Hindlimb muscle (tissue), 1 donor: ENCODE data around the gene VWA7. TPM values are rescaled to one million over a fixed set of nuclear protein-coding genes. Genes with fewer than 3 reads are reported as not detected.
"Not testable (repeated sequence)": the region's sequence is repeated elsewhere in the genome, so short reads cannot be mapped to it uniquely, and the experiment has no call there.

Source experiments
- DNase-seq: peaks from one replicate; pipeline ENCODE4 v3.0.0-alpha.2; 2013
- polyA plus RNA-seq: library from polyadenylated mRNA; unstranded; fragments of 120-200 nt; gene quantifications from one replicate; pipeline ENCODE4 v1.2.1, GENCODE V29; 2013; ENCODE audit not compliant: insufficient read length

VWA7 gene, protein sequence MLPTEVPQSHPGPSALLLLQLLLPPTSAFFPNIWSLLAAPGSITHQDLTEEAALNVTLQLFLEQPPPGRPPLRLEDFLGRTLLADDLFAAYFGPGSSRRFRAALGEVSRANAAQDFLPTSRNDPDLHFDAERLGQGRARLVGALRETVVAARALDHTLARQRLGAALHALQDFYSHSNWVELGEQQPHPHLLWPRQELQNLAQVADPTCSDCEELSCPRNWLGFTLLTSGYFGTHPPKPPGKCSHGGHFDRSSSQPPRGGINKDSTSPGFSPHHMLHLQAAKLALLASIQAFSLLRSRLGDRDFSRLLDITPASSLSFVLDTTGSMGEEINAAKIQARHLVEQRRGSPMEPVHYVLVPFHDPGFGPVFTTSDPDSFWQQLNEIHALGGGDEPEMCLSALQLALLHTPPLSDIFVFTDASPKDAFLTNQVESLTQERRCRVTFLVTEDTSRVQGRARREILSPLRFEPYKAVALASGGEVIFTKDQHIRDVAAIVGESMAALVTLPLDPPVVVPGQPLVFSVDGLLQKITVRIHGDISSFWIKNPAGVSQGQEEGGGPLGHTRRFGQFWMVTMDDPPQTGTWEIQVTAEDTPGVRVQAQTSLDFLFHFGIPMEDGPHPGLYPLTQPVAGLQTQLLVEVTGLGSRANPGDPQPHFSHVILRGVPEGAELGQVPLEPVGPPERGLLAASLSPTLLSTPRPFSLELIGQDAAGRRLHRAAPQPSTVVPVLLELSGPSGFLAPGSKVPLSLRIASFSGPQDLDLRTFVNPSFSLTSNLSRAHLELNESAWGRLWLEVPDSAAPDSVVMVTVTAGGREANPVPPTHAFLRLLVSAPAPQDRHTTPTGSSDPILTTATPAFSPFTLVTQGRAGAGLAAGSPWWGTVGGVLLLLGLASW
- polyA plus RNA-seq = 2.5 TPM

GRCh38 chr6:31776989-31777666 is at the start of gene VWA7:
Gene VWA7 (minus strand): TSS chr6:31777328. CDS start chr6:31776779, 549 bp downstream.
- DNase-seq = no peak

DNA sequence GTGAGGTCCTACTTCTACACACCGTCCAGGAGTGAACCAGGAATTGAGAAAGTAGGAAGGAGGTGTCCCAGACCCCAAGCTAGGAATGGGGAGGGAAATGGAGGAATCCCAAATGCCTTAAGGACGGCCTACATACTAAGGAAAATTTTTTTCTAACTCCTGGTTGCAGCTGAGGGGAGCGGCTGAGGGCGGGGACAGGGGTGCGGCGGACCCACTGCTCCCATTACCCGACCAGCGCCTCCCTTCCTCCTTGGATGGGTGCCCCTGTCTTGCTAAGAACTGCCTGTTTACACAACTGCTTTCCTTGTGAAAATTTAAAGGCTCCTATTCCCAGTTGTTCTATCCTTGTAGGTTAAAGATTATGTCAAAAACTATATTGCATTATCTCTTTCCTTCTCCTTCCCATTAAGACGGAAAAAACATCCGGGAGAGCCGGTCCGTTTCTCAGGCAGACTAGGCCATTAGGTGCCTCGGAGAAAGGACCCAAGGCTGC is 49.7 kb upstream of the VWA7 start:
- peak; percentile 94 for DNase-seq

GRCh38 chr6:31825553-31825952 is 48.4 kb upstream of the VWA7 start:
- DNase-seq = no peak

GRCh38 chr6:31823592-31824196 is 46.6 kb upstream of the VWA7 start:
- DNase-seq = not testable (repeated sequence)

- DNase-seq = peak; percentile 71
Observed at GRCh38 chr6:31822036-31822821, 45.1 kb upstream of the VWA7 start.

- peak; percentile 73 for DNase-seq
Observed at GRCh38 chr6:31821301-31822035, 44.3 kb upstream of the VWA7 start.

- not testable (repeated sequence) for DNase-seq
Observed at GRCh38 chr6:31820399-31820798, 43.3 kb upstream of the VWA7 start.

- DNase-seq = no peak
Observed at GRCh38 chr6:31819871-31820299, 42.8 kb upstream of the VWA7 start.

DNA sequence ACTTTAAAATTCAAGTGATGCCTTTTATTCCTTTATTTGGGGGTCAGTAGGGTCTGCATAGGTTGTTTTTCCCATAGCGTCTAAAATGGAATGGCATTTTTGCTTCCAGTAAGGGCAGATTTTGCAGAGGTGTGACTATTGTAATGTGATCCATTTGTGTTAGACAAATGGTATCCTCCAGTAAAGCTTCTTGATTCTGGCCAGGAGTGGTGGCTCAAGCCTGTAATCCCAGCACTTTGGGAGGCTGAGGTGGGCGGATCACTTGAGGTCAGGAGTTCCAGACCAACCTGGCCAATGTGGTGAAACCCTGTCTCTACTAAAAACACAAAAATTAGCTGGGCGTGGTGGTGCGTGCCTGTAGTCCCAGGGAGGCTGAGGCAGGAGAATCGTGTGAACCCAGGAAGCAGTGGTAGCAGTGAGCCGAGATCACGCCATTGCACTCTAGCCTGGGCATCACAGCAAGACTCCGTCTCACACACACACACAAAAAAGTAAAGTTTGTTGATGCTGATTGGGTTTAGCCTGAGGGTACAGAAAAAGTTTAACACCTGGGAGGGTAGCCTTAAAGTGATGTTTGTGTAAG is 40.9 kb upstream of the VWA7 start:
- not testable (repeated sequence) for DNase-seq

DNA sequence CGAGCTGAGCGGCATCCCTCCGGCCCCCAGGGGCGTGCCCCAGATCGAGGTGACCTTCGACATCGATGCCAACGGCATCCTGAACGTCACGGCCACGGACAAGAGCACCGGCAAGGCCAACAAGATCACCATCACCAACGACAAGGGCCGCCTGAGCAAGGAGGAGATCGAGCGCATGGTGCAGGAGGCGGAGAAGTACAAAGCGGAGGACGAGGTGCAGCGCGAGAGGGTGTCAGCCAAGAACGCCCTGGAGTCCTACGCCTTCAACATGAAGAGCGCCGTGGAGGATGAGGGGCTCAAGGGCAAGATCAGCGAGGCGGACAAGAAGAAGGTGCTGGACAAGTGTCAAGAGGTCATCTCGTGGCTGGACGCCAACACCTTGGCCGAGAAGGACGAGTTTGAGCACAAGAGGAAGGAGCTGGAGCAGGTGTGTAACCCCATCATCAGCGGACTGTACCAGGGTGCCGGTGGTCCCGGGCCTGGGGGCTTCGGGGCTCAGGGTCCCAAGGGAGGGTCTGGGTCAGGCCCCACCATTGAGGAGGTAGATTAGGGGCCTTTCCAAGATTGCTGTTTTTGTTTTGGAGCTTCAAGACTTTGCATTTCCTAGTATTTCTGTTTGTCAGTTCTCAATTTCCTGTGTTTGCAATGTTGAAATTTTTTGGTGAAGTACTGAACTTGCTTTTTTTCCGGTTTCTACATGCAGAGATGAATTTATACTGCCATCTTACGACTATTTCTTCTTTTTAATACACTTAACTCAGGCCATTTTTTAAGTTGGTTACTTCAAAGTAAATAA is 40.2 kb upstream of the VWA7 start:
- not testable (repeated sequence) for DNase-seq

GRCh38 chr6:31815025-31815838 is 38.1 kb upstream of the VWA7 start, which contains the start of the genes HSPA1A and HSPA1L:
Gene HSPA1A (plus strand): TSS chr6:31815543. CDS start chr6:31815757, 214 bp downstream.
Gene HSPA1L (minus strand): TSS chr6:31815283. CDS start chr6:31811972, 3,311 bp downstream.
- DNase-seq = peak; percentile 97

GRCh38 chr6:31814677-31815024 is 37.5 kb upstream of the VWA7 start:
- peak; percentile 98 for DNase-seq

- no peak for DNase-seq
Observed at GRCh38 chr6:31813465-31813849, 36.3 kb upstream of the VWA7 start.

- DNase-seq = no peak
Observed at GRCh38 chr6:31811645-31812044, 34.5 kb upstream of the VWA7 start.

- not testable (repeated sequence) for DNase-seq
Observed at GRCh38 chr6:31808599-31808998, 31.5 kb upstream of the VWA7 start.

DNA sequence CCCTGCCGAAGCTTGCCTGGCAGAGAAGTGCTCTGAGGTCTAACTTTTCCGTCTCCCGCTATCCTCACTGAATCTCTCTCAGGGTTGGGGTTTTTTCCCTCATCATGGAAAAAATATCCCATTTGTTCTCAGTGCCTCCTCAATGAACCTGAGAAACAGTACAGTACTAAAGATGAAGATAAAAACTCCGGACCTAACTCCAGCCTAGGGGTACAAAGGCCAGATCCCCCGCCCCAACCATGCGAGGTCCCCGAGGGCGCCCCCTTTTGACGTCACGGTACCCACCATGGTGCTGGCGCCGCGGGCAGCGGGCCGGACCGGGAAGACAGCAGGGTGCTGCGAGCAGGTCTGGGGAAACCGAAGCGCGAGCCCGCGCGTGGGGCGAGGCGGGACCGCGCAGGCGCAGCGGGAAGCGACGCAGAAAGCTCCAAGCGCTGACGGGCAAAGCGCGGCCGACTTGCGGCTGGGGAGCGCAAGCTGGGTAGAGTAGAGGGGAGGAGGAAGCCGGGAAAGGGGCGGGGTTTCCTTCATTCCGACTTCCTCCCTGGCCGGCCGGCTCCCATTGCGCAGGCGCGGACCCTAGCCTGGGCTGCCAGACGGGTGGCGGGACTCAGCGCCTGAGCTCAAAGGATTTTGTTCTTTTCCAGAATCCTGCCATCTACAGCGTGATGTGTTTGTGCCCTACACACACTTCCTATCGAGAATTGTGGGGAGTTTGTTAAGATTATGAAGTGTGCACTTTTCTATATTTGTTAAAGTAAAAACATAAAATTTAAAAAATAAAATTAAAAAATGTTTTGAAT is 29.5 kb upstream of the VWA7 start, which contains the start of gene LSM2:
TSS of gene LSM2 (minus strand) at position 497 of the 803 bp plus-strand sequence. CDS start at position 288, 209 bp downstream.
- DNase-seq = peak; percentile 97

GRCh38 chr6:31805939-31806469 is 28.9 kb upstream of the VWA7 start:
- DNase-seq = no peak
